Fibroblast of lung (primary cell): ENCODE data around the gene TRPM3. TPM values are rescaled to one million over a fixed set of nuclear protein-coding genes. Genes with fewer than 3 reads are reported as not detected.

Experiments
- DNase-seq, 2 donors: peaks; one replicate each; pipeline versions ENCODE4 v3.0.0 to v3.0.0-alpha.2; 2010; ENCODE audit warnings: low read depth in 2 of 2
- H2AFZ ChIP-seq: 2 replicates; pipeline ENCODE4 v1.5.1; 2012; ENCODE audit warnings: low read length, control low read depth, inconsistent platforms
- H3K27ac ChIP-seq: 2 replicates; pipeline ENCODE4 v1.5.1; 2011; ENCODE audit warnings: low read length, control low read depth; ENCODE audit not compliant: insufficient read depth
- H3K27me3 ChIP-seq: 2 replicates; pipeline ENCODE4 v1.5.1; 2011; ENCODE audit warnings: mild to moderate bottlenecking, low read length; ENCODE audit not compliant: control insufficient read depth, insufficient read depth
- H3K36me3 ChIP-seq: 2 replicates; pipeline ENCODE4 v1.5.1; 2011; ENCODE audit warnings: low read length; ENCODE audit not compliant: control insufficient read depth, insufficient read depth
- H3K4me1 ChIP-seq: 2 replicates; pipeline ENCODE4 v1.5.1; 2011; ENCODE audit warnings: low read length; ENCODE audit not compliant: control insufficient read depth, insufficient read depth; ENCODE audit errors: extremely low read depth
- H3K4me2 ChIP-seq: 2 replicates; pipeline ENCODE4 v1.5.1; 2011; ENCODE audit warnings: low read length, control low read depth; ENCODE audit not compliant: insufficient read depth; ENCODE audit errors: extremely low read depth
- H3K4me3 ChIP-seq, 4 experiments: fragments of 200-600 bp in 1 of 4; sonication (generic) in 1 of 4; replicated peaks in 1 of 4; 2 replicates each; pipeline ENCODE4 v1.5.1; 2011 to 2016; ENCODE audit warnings: low read length in 4 of 4, low read depth in 3 of 4, mild to moderate bottlenecking in 3 of 4, control low read depth in 2 of 4, inconsistent platforms in 1 of 4, mixed read lengths in 1 of 4; ENCODE audit not compliant: insufficient read depth in 1 of 4; ENCODE audit errors: control extremely low read depth in 1 of 4
- H3K79me2 ChIP-seq: 2 replicates; pipeline ENCODE4 v1.5.1; 2012; ENCODE audit warnings: mild to moderate bottlenecking, low read length, inconsistent platforms; ENCODE audit not compliant: control insufficient read depth, insufficient read depth
- H3K9ac ChIP-seq: 2 replicates; pipeline ENCODE4 v1.5.1; 2011; ENCODE audit warnings: mild to moderate bottlenecking, low read length, control low read depth; ENCODE audit not compliant: insufficient read depth
- H3K9me3 ChIP-seq: 2 replicates; pipeline ENCODE4 v1.5.1; 2012; ENCODE audit warnings: low read depth, low read length; ENCODE audit not compliant: control insufficient read depth, insufficient read depth
- H4K20me1 ChIP-seq: 2 replicates; pipeline ENCODE4 v1.5.1; 2011; ENCODE audit warnings: low read length; ENCODE audit not compliant: control insufficient read depth, insufficient read depth; ENCODE audit errors: extremely low read depth
- CTCF ChIP-seq, 2 donors: IDR thresholded peaks in 1 of 2; conservative IDR thresholded peaks in 1 of 2; 1 replicate in 1 of 2; 2 replicates in 1 of 2; pipeline ENCODE4 v1.5.1; 2011 to 2012; ENCODE audit warnings: low read length in 2 of 2, control low read depth in 1 of 2, inconsistent platforms in 1 of 2, low read depth in 1 of 2, mild to moderate bottlenecking in 1 of 2
- EZH2 ChIP-seq: IDR thresholded peaks from 2 replicates; pipeline ENCODE4 v1.5.1; 2012; ENCODE audit warnings: low read length, control low read depth, mild to moderate bottlenecking; ENCODE audit errors: missing control alignments
- polyA plus RNA-seq, 2 donors: library from polyadenylated mRNA; depleted of rRNA in 1 of 2; stranded (reverse) in 1 of 2; unstranded in 1 of 2; fragments of >200 nt; gene quantifications; 2 replicates each; pipeline ENCODE4 v1.2.1, GENCODE V29; 2011 to 2012; ENCODE audit warnings: missing spikeins in 1 of 2
- total RNA-seq: library from RNA; depleted of rRNA; stranded (reverse); fragments of >200 nt; gene quantifications from 2 replicates; pipeline ENCODE4 v1.2.1, GENCODE V29; 2014

TRPM3 gene
- total and polyA plus RNA-seq, 2 donors (not counting 1 experiment from before 2014, with no cell fraction given): 0.05 to 0.50 TPM

GRCh38 chr9:70551801-70552200 lies 569.6 kb downstream of the TRPM3 start:
- H3K9me3 ChIP-seq: no peaks in the 10 kb centered on the region
- no peaks in the 10 kb centered on the region for H4K20me1 ChIP-seq
- no peak overlapping the region for H3K4me3 ChIP-seq
- no peak overlapping the region for H3K9ac ChIP-seq
- no peaks in the 10 kb centered on the region for H3K4me1 ChIP-seq
- no peaks in the 10 kb centered on the region for H3K27me3 ChIP-seq
- DNase-seq: no peak
- no peak overlapping the region for H2AFZ ChIP-seq
- TF ChIP-seq CTCF (conservative IDR thresholded peaks at IDR 0.05 in 1 of 2, IDR thresholded peaks at IDR 0.05 in 1 of 2; ENCODE audit: low read depth in 1 of 2, low read length in 2 of 2): no peak
- no peak for TF ChIP-seq EZH2
- H3K36me3 ChIP-seq: no peaks in the 10 kb centered on the region
- no peak overlapping the region for H3K27ac ChIP-seq
- H3K4me2 ChIP-seq: no peak overlapping the region
- no peaks in the 10 kb centered on the region for H3K79me2 ChIP-seq

GRCh38 chr9:70551396-70551795 lies 570.0 kb downstream of the TRPM3 start:
- Histone ChIP-seq H4K20me1 (no peaks in the 10 kb centered on the region), H3K9ac (no peak overlapping the region), H3K36me3 (no peaks in the 10 kb centered on the region), H3K4me1 (no peaks in the 10 kb centered on the region), H3K4me3 (no peak overlapping the region), H3K79me2 (no peaks in the 10 kb centered on the region), H3K27me3 (no peaks in the 10 kb centered on the region), H3K4me2 (no peak overlapping the region), H3K9me3 (no peaks in the 10 kb centered on the region), H2AFZ (no peak overlapping the region), H3K27ac (no peak overlapping the region)
- peak in 1 of 2 donors; percentile 55 for DNase-seq
- TF ChIP-seq CTCF (conservative IDR thresholded peaks at IDR 0.05 in 1 of 2, IDR thresholded peaks at IDR 0.05 in 1 of 2; ENCODE audit: low read depth in 1 of 2, low read length in 2 of 2): no peak
- no peak for TF ChIP-seq EZH2

- H2AFZ ChIP-seq: no peak overlapping the region
Measured at GRCh38 chr9:70549926-70550325, 571.5 kb downstream of the TRPM3 start.

More at GRCh38 chr9:70549926-70550325, 571.5 kb downstream of the TRPM3 start:
- DNase-seq: peak in 1 of 2 donors; percentile 19
- no peak overlapping the region for H3K9ac ChIP-seq
- no peaks in the 10 kb centered on the region for H4K20me1 ChIP-seq
- H3K4me2 ChIP-seq: no peak overlapping the region
- no peaks in the 10 kb centered on the region for H3K36me3 ChIP-seq
- TF ChIP-seq CTCF (conservative IDR thresholded peaks at IDR 0.05 in 1 of 2, IDR thresholded peaks at IDR 0.05 in 1 of 2; ENCODE audit: low read depth in 1 of 2, low read length in 2 of 2) (no peak), EZH2 (no peak)
- no peak overlapping the region for H3K4me3 ChIP-seq
- H3K27ac ChIP-seq: no peak overlapping the region
- H3K9me3 ChIP-seq: no peaks in the 10 kb centered on the region
- no peaks in the 10 kb centered on the region for H3K4me1 ChIP-seq
- H3K79me2 ChIP-seq: no peaks in the 10 kb centered on the region
- no peaks in the 10 kb centered on the region for H3K27me3 ChIP-seq
